Measurements from ENCODE around the gene PXN. TPM values are rescaled to one million over a fixed set of nuclear protein-coding genes. Genes with fewer than 3 reads are reported as not detected.

The PXN gene
- total and polyA plus RNA-seq, 2 of the 13 experiments (the other 11 are each of a cell fraction or from before 2014, with no cell fraction given): 13.6 to 14.2 TPM

DNA sequence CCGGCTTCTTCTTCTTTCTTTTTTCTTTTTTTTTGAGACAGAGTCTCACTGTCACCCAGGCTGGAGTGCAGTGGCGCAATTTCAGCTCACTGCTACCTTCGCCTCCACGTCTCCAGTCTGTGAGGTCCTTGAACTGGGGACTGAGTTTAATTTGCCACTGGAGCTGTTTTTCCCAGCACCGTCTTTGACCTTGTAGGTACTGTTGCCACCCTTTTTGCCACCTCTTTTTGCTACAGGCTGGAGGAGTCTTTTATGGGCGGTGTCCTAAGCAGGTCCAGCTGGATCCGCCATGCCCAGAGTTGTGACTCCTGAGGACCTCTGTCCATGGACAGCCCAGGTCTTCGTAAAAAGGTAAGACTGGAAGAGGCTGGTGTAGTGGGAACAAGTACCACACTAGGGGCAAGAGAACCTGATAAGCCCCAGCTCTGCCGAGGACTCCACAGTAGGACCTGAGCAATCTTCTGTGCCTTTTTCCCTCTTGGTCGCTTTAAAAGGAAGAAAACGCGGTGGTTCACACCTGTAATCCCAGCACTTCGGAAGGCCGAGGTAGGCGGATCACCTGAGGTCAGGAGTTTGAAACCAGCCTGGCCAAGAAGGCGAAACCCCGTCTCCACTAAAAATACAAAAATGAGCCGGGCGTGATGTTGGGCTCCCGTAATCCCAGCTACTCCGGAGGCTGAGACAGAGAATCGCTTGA lies 25.2 kb upstream of the PXN start (continued):
- TF ChIP-seq, protein P1, sequence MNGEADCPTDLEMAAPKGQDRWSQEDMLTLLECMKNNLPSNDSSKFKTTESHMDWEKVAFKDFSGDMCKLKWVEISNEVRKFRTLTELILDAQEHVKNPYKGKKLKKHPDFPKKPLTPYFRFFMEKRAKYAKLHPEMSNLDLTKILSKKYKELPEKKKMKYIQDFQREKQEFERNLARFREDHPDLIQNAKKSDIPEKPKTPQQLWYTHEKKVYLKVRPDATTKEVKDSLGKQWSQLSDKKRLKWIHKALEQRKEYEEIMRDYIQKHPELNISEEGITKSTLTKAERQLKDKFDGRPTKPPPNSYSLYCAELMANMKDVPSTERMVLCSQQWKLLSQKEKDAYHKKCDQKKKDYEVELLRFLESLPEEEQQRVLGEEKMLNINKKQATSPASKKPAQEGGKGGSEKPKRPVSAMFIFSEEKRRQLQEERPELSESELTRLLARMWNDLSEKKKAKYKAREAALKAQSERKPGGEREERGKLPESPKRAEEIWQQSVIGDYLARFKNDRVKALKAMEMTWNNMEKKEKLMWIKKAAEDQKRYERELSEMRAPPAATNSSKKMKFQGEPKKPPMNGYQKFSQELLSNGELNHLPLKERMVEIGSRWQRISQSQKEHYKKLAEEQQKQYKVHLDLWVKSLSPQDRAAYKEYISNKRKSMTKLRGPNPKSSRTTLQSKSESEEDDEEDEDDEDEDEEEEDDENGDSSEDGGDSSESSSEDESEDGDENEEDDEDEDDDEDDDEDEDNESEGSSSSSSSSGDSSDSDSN (CRISPR knock-in tag; IDR thresholded peaks at IDR 0.05): peak; percentile 23
- TF ChIP-seq U2AF1 (optimal IDR thresholded peaks at IDR 0.05; ENCODE audit: low read depth, low read length) (no peak), RXRA (CRISPR knock-in tag; IDR thresholded peaks at IDR 0.05) (peak; percentile 12; the same call in 1 of the 2 replicates), IKZF1 (IDR thresholded peaks at IDR 0.05) (no peak), PRPF4 (IDR thresholded peaks at IDR 0.05; ENCODE audit: low read depth, low read length, poor library complexity, severe bottlenecking) (no peak), MAZ (IDR thresholded peaks at IDR 0.05; ENCODE audit: borderline replicate concordance, low read depth, low read length) (no peak), MAZ (CRISPR knock-in tag; IDR thresholded peaks at IDR 0.05; ENCODE audit: low read depth) (no peak), HMG20B (CRISPR knock-in tag; conservative IDR thresholded peaks at IDR 0.05) (no peak), ZNF235 (CRISPR knock-in tag; IDR thresholded peaks at IDR 0.05; ENCODE audit: borderline replicate concordance) (no peak), RFX5 (IDR thresholded peaks at IDR 0.05; ENCODE audit: low read depth, low read length) (no peak), RFXANK (CRISPR knock-in tag; IDR thresholded peaks at IDR 0.05) (no peak), ZNF446 (CRISPR knock-in tag; IDR thresholded peaks at IDR 0.05) (no peak)
- TF ChIP-seq, protein P2, sequence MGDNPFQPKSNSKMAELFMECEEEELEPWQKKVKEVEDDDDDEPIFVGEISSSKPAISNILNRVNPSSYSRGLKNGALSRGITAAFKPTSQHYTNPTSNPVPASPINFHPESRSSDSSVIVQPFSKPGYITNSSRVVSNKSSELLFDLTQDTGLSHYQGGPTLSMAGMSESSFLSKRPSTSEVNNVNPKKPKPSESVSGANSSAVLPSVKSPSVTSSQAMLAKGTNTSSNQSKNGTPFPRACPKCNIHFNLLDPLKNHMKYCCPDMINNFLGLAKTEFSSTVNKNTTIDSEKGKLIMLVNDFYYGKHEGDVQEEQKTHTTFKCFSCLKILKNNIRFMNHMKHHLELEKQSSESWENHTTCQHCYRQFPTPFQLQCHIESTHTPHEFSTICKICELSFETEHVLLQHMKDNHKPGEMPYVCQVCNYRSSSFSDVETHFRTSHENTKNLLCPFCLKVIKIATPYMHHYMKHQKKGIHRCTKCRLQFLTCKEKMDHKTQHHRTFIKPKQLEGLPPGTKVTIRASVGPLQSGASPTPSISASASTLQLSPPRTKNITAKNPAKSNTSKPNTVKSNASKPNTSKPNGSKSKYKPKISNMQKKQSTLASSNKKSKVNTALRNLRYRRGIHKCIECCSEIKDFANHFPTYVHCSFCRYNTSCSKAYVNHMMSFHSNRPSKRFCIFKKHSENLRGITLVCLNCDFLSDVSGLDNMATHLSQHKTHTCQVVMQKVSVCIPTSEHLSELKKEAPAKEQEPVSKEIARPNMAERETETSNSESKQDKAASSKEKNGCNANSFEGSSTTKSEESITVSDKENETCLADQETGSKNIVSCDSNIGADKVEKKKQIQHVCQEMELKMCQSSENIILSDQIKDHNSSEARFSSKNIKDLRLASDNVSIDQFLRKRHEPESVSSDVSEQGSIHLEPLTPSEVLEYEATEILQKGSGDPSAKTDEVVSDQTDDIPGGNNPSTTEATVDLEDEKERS (CRISPR knock-in tag; IDR thresholded peaks at IDR 0.05): peak; percentile 73; the same call in 1 of the 2 replicates
- TF ChIP-seq, protein P3, sequence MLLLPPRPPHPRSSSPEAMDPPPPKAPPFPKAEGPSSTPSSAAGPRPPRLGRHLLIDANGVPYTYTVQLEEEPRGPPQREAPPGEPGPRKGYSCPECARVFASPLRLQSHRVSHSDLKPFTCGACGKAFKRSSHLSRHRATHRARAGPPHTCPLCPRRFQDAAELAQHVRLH (CRISPR knock-in tag; IDR thresholded peaks at IDR 0.05; ENCODE audit: borderline replicate concordance, low read depth): no peak
- TF ChIP-seq, protein P4, sequence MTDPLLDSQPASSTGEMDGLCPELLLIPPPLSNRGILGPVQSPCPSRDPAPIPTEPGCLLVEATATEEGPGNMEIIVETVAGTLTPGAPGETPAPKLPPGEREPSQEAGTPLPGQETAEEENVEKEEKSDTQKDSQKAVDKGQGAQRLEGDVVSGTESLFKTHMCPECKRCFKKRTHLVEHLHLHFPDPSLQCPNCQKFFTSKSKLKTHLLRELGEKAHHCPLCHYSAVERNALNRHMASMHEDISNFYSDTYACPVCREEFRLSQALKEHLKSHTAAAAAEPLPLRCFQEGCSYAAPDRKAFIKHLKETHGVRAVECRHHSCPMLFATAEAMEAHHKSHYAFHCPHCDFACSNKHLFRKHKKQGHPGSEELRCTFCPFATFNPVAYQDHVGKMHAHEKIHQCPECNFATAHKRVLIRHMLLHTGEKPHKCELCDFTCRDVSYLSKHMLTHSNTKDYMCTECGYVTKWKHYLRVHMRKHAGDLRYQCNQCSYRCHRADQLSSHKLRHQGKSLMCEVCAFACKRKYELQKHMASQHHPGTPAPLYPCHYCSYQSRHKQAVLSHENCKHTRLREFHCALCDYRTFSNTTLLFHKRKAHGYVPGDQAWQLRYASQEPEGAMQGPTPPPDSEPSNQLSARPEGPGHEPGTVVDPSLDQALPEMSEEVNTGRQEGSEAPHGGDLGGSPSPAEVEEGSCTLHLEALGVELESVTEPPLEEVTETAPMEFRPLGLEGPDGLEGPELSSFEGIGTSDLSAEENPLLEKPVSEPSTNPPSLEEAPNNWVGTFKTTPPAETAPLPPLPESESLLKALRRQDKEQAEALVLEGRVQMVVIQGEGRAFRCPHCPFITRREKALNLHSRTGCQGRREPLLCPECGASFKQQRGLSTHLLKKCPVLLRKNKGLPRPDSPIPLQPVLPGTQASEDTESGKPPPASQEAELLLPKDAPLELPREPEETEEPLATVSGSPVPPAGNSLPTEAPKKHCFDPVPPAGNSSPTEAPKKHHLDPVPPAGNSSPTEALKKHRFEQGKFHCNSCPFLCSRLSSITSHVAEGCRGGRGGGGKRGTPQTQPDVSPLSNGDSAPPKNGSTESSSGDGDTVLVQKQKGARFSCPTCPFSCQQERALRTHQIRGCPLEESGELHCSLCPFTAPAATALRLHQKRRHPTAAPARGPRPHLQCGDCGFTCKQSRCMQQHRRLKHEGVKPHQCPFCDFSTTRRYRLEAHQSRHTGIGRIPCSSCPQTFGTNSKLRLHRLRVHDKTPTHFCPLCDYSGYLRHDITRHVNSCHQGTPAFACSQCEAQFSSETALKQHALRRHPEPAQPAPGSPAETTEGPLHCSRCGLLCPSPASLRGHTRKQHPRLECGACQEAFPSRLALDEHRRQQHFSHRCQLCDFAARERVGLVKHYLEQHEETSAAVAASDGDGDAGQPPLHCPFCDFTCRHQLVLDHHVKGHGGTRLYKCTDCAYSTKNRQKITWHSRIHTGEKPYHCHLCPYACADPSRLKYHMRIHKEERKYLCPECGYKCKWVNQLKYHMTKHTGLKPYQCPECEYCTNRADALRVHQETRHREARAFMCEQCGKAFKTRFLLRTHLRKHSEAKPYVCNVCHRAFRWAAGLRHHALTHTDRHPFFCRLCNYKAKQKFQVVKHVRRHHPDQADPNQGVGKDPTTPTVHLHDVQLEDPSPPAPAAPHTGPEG (CRISPR knock-in tag; IDR thresholded peaks at IDR 0.05): no peak

All from HepG2 (cell line).